ENCODE data around the gene P2RY2. TPM values are rescaled to one million over a fixed set of nuclear protein-coding genes. Genes with fewer than 3 reads are reported as not detected.

Gene P2RY2
- total RNA-seq, 1 experiment from 2014 or later: 1.0 TPM

GRCh38 chr11:73171436-73172161 lies 46.5 kb upstream of the P2RY2 start:
- ChIA-PET CTCF (interaction anchor here (0.7 kb wide), 1 partner anchor 1807 kb away, joined by 3 read pairs; no protein-coding TSS in a partner anchor), POLR2A (no interaction called here)
- Mint-ChIP-seq H3K36me3 (ENCODE audit: insufficient read depth, unreplicated experiment) (no peaks in the 10 kb centered on the region), H3K27ac (ENCODE audit: low read depth, unreplicated experiment) (no peak overlapping the region), H3K27me3 (ENCODE audit: insufficient read depth, unreplicated experiment) (no peaks in the 10 kb centered on the region), H3K4me3 (ENCODE audit: unreplicated experiment) (no peak overlapping the region), H3K9me3 (ENCODE audit: unreplicated experiment) (no peaks in the 10 kb centered on the region), H3K4me1 (ENCODE audit: insufficient read depth, unreplicated experiment) (no peaks in the 10 kb centered on the region)
- intact Hi-C loops (cut with micrococcal nuclease): no loop called here
- no peak for DNase-seq (ENCODE audit: unreplicated experiment)
- TF ChIP-seq CTCF (IDR thresholded peaks at IDR 0.05; ENCODE audit: unreplicated experiment): no peak
- no TSS peak for BruUV-seq (replicated peaks)

- no TSS peak for BruUV-seq (replicated peaks)
- ChIA-PET CTCF (interaction anchor here (1.1 to 1.2 kb wide), 2 partner anchors 248 to 341 kb away, joined by 4 to 7 read pairs; no protein-coding TSS in a partner anchor), POLR2A (no interaction called here)
- Mint-ChIP-seq H3K4me1 (ENCODE audit: insufficient read depth, unreplicated experiment) (no peaks in the 10 kb centered on the region), H3K27me3 (ENCODE audit: insufficient read depth, unreplicated experiment) (no peaks in the 10 kb centered on the region), H3K36me3 (ENCODE audit: insufficient read depth, unreplicated experiment) (no peaks in the 10 kb centered on the region), H3K4me3 (ENCODE audit: unreplicated experiment) (no peak overlapping the region), H3K27ac (ENCODE audit: low read depth, unreplicated experiment) (no peak overlapping the region), H3K9me3 (ENCODE audit: unreplicated experiment) (no peaks in the 10 kb centered on the region)
- DNase-seq (ENCODE audit: unreplicated experiment): no peak
- TF ChIP-seq CTCF (IDR thresholded peaks at IDR 0.05; ENCODE audit: unreplicated experiment): no peak
- intact Hi-C loops (cut with micrococcal nuclease): no loop called here
Observed at GRCh38 chr11:73172992-73173656, 45.0 kb upstream of the P2RY2 start.

GRCh38 chr11:73173755-73174494 lies 44.2 kb upstream of the P2RY2 start:
- TF ChIP-seq CTCF (IDR thresholded peaks at IDR 0.05; ENCODE audit: unreplicated experiment): no peak
- no TSS peak for BruUV-seq (replicated peaks)
- intact Hi-C loops (cut with micrococcal nuclease): no loop called here
- Mint-ChIP-seq H3K36me3 (ENCODE audit: insufficient read depth, unreplicated experiment) (no peaks in the 10 kb centered on the region), H3K4me1 (ENCODE audit: insufficient read depth, unreplicated experiment) (no peaks in the 10 kb centered on the region), H3K4me3 (ENCODE audit: unreplicated experiment) (no peak overlapping the region), H3K27me3 (ENCODE audit: insufficient read depth, unreplicated experiment) (no peaks in the 10 kb centered on the region), H3K27ac (ENCODE audit: low read depth, unreplicated experiment) (no peak overlapping the region), H3K9me3 (ENCODE audit: unreplicated experiment) (no peaks in the 10 kb centered on the region)
- ChIA-PET POLR2A (no interaction called here), CTCF (interaction anchor here (0.7 to 1.2 kb wide), 3 partner anchors 249 to 342 kb away, joined by 4 to 7 read pairs (median 6); no protein-coding TSS in a partner anchor)
- DNase-seq (ENCODE audit: unreplicated experiment): no peak

GRCh38 chr11:73174495-73174791 lies 43.6 kb upstream of the P2RY2 start:
- POLR2A ChIA-PET: no interaction called here
- DNase-seq (ENCODE audit: unreplicated experiment): no peak
- no peak overlapping the region for H3K27ac Mint-ChIP-seq (ENCODE audit: low read depth, unreplicated experiment)
- CTCF ChIA-PET: interaction anchor here (0.7 to 1.2 kb wide), 2 partner anchors 250 to 342 kb away, joined by 6 to 7 read pairs; no protein-coding TSS in a partner anchor
- no peaks in the 10 kb centered on the region for H3K9me3 Mint-ChIP-seq (ENCODE audit: unreplicated experiment)
- no TSS peak for BruUV-seq (replicated peaks)
- H3K4me3 Mint-ChIP-seq (ENCODE audit: unreplicated experiment): no peak overlapping the region
- no peaks in the 10 kb centered on the region for H3K4me1 Mint-ChIP-seq (ENCODE audit: insufficient read depth, unreplicated experiment)
- no peaks in the 10 kb centered on the region for H3K36me3 Mint-ChIP-seq (ENCODE audit: insufficient read depth, unreplicated experiment)
- intact Hi-C loops (cut with micrococcal nuclease): no loop called here
- no peak for TF ChIP-seq CTCF (IDR thresholded peaks at IDR 0.05; ENCODE audit: unreplicated experiment)
- no peaks in the 10 kb centered on the region for H3K27me3 Mint-ChIP-seq (ENCODE audit: insufficient read depth, unreplicated experiment)
